CD4-positive, alpha-beta T cell treated with Interleukin-6 at 100 ng/mL for 8 hours (primary cell): ENCODE data around the gene SRGAP2B.
"Not testable (repeated sequence)": the region's sequence is repeated elsewhere in the genome, so short reads cannot be mapped to it uniquely, and the experiment has no call there.

Experiments
- DNase-seq: peaks from one replicate; pipeline ENCODE4 v3.0.0-alpha.2; 2020; ENCODE audit warnings: mixed read lengths, low spot score

The SRGAP2B gene

GRCh38 chr1:145041519-145041918 lies 53.6 kb downstream of the SRGAP2B start:
- not testable (repeated sequence) for DNase-seq

GRCh38 chr1:145036019-145036418 lies 59.1 kb downstream of the SRGAP2B start:
- not testable (repeated sequence) for DNase-seq

GRCh38 chr1:145033523-145033922 lies 61.6 kb downstream of the SRGAP2B start:
- not testable (repeated sequence) for DNase-seq

GRCh38 chr1:145027251-145027650 lies 67.9 kb downstream of the SRGAP2B start:
- not testable (repeated sequence) for DNase-seq

- DNase-seq: not testable (repeated sequence)
Observed at GRCh38 chr1:145025286-145025685, 69.8 kb downstream of the SRGAP2B start.

- not testable (repeated sequence) for DNase-seq
Observed at GRCh38 chr1:145022259-145022658, 72.9 kb downstream of the SRGAP2B start.

- not testable (repeated sequence) for DNase-seq
Observed at GRCh38 chr1:145021749-145022148, 73.4 kb downstream of the SRGAP2B start.

- not testable (repeated sequence) for DNase-seq
Observed at GRCh38 chr1:145019709-145020108, 75.4 kb downstream of the SRGAP2B start.

- not testable (repeated sequence) for DNase-seq
Observed at GRCh38 chr1:145017725-145018124, 77.4 kb downstream of the SRGAP2B start.

- DNase-seq: not testable (repeated sequence)
Observed at GRCh38 chr1:145016492-145016862, 78.7 kb downstream of the SRGAP2B start.

- DNase-seq: not testable (repeated sequence)
Observed at GRCh38 chr1:145015744-145016491, 79.2 kb downstream of the SRGAP2B start.

- DNase-seq: not testable (repeated sequence)
Observed at GRCh38 chr1:145013353-145013752, 81.8 kb downstream of the SRGAP2B start.

GRCh38 chr1:145011811-145012210 lies 83.3 kb downstream of the SRGAP2B start:
- not testable (repeated sequence) for DNase-seq

- not testable (repeated sequence) for DNase-seq
Observed at GRCh38 chr1:145010580-145010979, 84.5 kb downstream of the SRGAP2B start.

GRCh38 chr1:145009928-145010327 lies 85.2 kb downstream of the SRGAP2B start:
- not testable (repeated sequence) for DNase-seq

- not testable (repeated sequence) for DNase-seq
Observed at GRCh38 chr1:145008388-145008787, 86.7 kb downstream of the SRGAP2B start.

- DNase-seq: not testable (repeated sequence)
Observed at GRCh38 chr1:145005142-145005541, 90.0 kb downstream of the SRGAP2B start.

- DNase-seq: not testable (repeated sequence)
Observed at GRCh38 chr1:145001381-145001780, 93.7 kb downstream of the SRGAP2B start.

- DNase-seq: not testable (repeated sequence)
Observed at GRCh38 chr1:145000743-145001326, 94.3 kb downstream of the SRGAP2B start.

GRCh38 chr1:145000074-145000742 lies 94.9 kb downstream of the SRGAP2B start:
- DNase-seq: not testable (repeated sequence)

GRCh38 chr1:144998981-144999273 lies 96.2 kb downstream of the SRGAP2B start:
- DNase-seq: not testable (repeated sequence)

GRCh38 chr1:144998134-144998980 lies 96.8 kb downstream of the SRGAP2B start:
- DNase-seq: not testable (repeated sequence)
